OCI-LY3 (cell line): ENCODE data around the gene CT47B1.
"Not testable (repeated sequence)": the region's sequence is repeated elsewhere in the genome, so short reads cannot be mapped to it uniquely, and the experiment has no call there.

Experiments
- EZH2phosphoT487 ChIP-seq: fragments of 200-600 bp; shearing (Covaris generic); IDR thresholded peaks from 2 replicates; pipeline ENCODE4 v1.6.1; 2018; ENCODE audit warnings: antibody characterized with exemption, mixed run types, low read depth
- TF ChIP-seq, protein P1 (sequence below): fragments of 200-600, 300-600 bp; sonication (generic); IDR thresholded peaks from 2 replicates; pipeline ENCODE4 v1.5.1; 2014; ENCODE audit warnings: antibody characterized with exemption, low read length, low read depth

DNA sequence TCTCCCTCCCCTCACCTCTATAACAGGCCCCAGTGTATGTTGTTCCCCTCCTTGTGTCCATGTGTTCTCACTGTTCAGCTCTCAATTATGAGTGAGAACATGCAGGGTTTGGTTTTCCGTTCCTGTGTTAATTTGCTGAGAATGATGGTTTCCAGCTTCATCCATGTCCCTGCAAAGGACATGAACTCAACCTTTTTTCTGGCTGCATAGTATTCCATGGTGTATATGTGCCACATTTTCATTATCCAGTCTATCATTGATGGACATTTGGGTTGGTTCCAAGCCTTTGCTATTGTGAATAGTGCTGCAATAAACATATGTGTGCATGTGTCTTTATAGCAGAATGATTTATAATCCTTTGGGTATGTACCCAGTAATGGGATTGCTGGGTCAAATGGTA is 48.5 kb downstream of the CT47B1 start:
- TF ChIP-seq, protein P1, sequence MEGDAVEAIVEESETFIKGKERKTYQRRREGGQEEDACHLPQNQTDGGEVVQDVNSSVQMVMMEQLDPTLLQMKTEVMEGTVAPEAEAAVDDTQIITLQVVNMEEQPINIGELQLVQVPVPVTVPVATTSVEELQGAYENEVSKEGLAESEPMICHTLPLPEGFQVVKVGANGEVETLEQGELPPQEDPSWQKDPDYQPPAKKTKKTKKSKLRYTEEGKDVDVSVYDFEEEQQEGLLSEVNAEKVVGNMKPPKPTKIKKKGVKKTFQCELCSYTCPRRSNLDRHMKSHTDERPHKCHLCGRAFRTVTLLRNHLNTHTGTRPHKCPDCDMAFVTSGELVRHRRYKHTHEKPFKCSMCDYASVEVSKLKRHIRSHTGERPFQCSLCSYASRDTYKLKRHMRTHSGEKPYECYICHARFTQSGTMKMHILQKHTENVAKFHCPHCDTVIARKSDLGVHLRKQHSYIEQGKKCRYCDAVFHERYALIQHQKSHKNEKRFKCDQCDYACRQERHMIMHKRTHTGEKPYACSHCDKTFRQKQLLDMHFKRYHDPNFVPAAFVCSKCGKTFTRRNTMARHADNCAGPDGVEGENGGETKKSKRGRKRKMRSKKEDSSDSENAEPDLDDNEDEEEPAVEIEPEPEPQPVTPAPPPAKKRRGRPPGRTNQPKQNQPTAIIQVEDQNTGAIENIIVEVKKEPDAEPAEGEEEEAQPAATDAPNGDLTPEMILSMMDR: not testable (repeated sequence)
- not testable (repeated sequence) for TF ChIP-seq EZH2phosphoT487
